Gastrocnemius medialis (tissue), 4 donors: ENCODE measurements around the gene PAPPA. TPM values are rescaled to one million over a fixed set of nuclear protein-coding genes. Genes with fewer than 3 reads are reported as not detected.

Source experiments
- ATAC-seq, 2 donors: fragments of 150-250 bp; one replicate each; pipeline ENCODE4 v1.9.1; 2016
- DNase-seq, 2 donors: peaks; one replicate each; pipeline ENCODE4 v3.0.0-alpha.2; 2019
- H3K27ac ChIP-seq, 4 donors: fragments of 200-600 bp; sonication (generic); 1 replicate in 1 of 4; 2 replicates in 3 of 4; pipeline ENCODE4 v1.5.1; 2016 to 2018; ENCODE audit warnings: mild to moderate bottlenecking in 2 of 4, moderate library complexity in 1 of 4
- H3K27me3 ChIP-seq, 3 donors: fragments of 200-600 bp; sonication (generic) in 2 of 3; 1 replicate in 1 of 3; 2 replicates in 2 of 3; pipeline versions ENCODE4 v1.5.1 to v1.6.0; 2016 to 2019; ENCODE audit warnings: mild to moderate bottlenecking in 1 of 3, moderate library complexity in 1 of 3
- H3K36me3 ChIP-seq, 2 donors: fragments of 200-600 bp; sonication (generic) in 1 of 2; one replicate each; pipeline ENCODE4 v1.5.1; 2017 to 2018
- H3K4me1 ChIP-seq, 2 donors: fragments of 200-600 bp; sonication (generic) in 1 of 2; one replicate each; pipeline ENCODE4 v1.5.1; 2016 to 2017; ENCODE audit warnings: mild to moderate bottlenecking in 2 of 2
- H3K4me3 ChIP-seq, 4 donors: fragments of 200-600 bp; sonication (generic) in 3 of 4; 1 replicate in 1 of 4; 2 replicates in 3 of 4; pipeline ENCODE4 v1.5.1; 2016 to 2019; ENCODE audit warnings: mild to moderate bottlenecking in 2 of 4
- H3K9me3 ChIP-seq, 3 donors: fragments of 200-600 bp; sonication (generic) in 2 of 3; 1 replicate in 1 of 3; 2 replicates in 2 of 3; pipeline ENCODE4 v1.5.1; 2016 to 2019
- POLR2A ChIP-seq, 2 donors: fragments of 450-650 bp; IDR thresholded peaks; one replicate each; pipeline ENCODE4 v1.6.1; 2017; ENCODE audit warnings: antibody characterized with exemption in 2 of 2, mild to moderate bottlenecking in 2 of 2, moderate library complexity in 2 of 2
- in situ Hi-C, 4 donors: fragments of 200-750 bp; cut with MboI; loops; one replicate each; pipeline versions ENCODE4 v1.15.0 to v1.8.0; 2017; ENCODE audit warnings: low sequenced_read_pairs in 4 of 4
- intact Hi-C: fragments of 100-400 bp; cut with DNase I; formaldehyde crosslinking; loops from one replicate; pipeline ENCODE4 v1.15.1; 2023; ENCODE audit warnings: low total_unique reads
- total RNA-seq, 4 donors: library from RNA; depleted of rRNA; stranded (reverse); fragments of >200 nt; gene quantifications; one replicate each; pipeline versions ENCODE4 v1.1.0 to v1.2.3, GENCODE V29; 2016
- TF ChIP-seq, protein P1 (sequence below), 5 experiments: fragments of 450-650 bp in 3 of 5; fragments of 200-600 bp in 2 of 5; sonication (generic) in 2 of 5; IDR thresholded peaks in 4 of 5; conservative IDR thresholded peaks in 1 of 5; 1 replicate in 4 of 5; 2 replicates in 1 of 5; pipeline ENCODE4 v1.5.1; 2016 to 2019; ENCODE audit warnings: antibody characterized with exemption in 5 of 5, mild to moderate bottlenecking in 3 of 5, moderate library complexity in 3 of 5

PAPPA gene
- total RNA-seq, 4 donors from 2014 or later: 0.56 to 2.1 (median 1.4) TPM

DNA sequence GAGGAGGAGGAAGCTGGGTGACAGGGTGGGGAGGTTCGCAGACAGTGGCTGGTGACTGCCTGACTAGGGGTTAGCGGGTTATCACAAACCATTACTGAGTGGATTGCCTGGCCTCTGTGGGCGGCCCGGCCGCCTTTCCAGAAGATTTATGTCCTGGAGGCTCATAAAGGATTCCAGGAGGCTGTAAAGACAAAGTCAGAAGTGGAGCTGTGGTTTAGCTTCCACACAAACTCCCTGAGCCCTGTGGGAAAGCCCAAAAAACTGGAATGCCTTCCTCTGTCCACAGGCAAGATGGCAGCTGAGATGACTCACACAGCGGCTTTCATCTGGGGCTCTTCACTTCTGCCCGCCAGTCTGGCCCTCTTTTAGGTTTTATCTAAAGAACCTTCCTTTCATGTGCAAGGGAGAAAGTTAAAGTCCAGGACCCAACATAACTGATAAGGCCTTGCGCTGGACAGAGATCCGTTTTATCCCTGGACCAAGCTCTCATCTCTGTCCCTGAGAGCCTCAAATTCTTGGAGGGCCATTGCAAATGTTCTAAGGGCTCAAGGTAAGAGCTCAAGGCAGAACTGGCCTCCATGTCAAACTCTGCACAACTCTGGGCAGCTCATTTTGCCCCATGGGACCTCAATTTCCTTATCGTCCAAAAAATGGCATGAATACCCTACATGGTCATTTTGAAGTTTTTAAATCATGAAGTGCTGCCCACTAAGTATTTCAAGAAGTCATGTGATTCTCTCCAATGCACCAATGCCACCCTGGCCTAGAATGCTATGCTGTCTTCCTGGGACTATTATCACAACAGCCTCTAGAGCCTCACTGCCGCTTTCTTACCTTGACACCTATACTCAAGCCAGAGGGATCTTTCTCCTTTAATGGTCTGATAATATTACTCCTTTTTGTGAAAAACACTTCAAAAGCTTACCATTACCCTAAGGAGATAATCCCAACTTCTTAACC lies 284.1 kb downstream of the PAPPA start:
- TF ChIP-seq, protein P1, sequence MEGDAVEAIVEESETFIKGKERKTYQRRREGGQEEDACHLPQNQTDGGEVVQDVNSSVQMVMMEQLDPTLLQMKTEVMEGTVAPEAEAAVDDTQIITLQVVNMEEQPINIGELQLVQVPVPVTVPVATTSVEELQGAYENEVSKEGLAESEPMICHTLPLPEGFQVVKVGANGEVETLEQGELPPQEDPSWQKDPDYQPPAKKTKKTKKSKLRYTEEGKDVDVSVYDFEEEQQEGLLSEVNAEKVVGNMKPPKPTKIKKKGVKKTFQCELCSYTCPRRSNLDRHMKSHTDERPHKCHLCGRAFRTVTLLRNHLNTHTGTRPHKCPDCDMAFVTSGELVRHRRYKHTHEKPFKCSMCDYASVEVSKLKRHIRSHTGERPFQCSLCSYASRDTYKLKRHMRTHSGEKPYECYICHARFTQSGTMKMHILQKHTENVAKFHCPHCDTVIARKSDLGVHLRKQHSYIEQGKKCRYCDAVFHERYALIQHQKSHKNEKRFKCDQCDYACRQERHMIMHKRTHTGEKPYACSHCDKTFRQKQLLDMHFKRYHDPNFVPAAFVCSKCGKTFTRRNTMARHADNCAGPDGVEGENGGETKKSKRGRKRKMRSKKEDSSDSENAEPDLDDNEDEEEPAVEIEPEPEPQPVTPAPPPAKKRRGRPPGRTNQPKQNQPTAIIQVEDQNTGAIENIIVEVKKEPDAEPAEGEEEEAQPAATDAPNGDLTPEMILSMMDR (IDR thresholded peaks at IDR 0.05 in 4 of 5, conservative IDR thresholded peaks at IDR 0.05 in 1 of 5): no peak
- no peak for TF ChIP-seq POLR2A (IDR thresholded peaks at IDR 0.05)
- H3K27me3 ChIP-seq: no peaks in the 10 kb centered on the region
- H3K27ac ChIP-seq: no peak overlapping the region
- intact Hi-C loops (no loop called here), in situ Hi-C loops (no loop called here)
- no peak overlapping the region for H3K4me3 ChIP-seq
- no peaks in the 10 kb centered on the region for H3K9me3 ChIP-seq
- H3K4me1 ChIP-seq: no peaks in the 10 kb centered on the region
- DNase-seq (no peak), ATAC-seq (no peak)
- peaks cover 0 to 16% of the 10 kb centered on the region in 2 donors for H3K36me3 ChIP-seq

DNA sequence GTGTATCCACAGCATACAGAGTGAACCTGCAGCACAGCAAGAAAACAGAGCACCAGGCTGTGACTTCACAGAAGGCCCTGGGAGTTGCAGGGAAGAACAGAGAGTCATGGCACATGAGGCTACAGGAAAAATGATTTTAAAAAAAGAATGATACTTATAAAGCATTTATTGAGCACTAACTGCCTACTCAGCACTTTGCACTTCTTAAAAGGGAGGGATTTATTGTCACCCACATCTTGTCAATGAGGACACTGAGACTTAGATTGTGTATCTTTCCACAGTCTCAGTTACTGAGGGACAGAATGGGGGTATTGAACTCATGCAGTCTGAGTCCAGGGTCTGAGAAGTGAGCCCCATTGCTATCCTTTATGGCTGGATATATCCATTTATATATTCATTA lies 288.9 kb downstream of the PAPPA start:
- Histone ChIP-seq H3K4me1 (no peaks in the 10 kb centered on the region), H3K27ac (no peak overlapping the region), H3K27me3 (no peaks in the 10 kb centered on the region), H3K36me3 (peaks cover 0 to 12% of the 10 kb centered on the region in 2 donors), H3K9me3 (no peaks in the 10 kb centered on the region), H3K4me3 (no peak overlapping the region)
- DNase-seq (no peak), ATAC-seq (no peak)
- no peak for TF ChIP-seq POLR2A (IDR thresholded peaks at IDR 0.05)
- TF ChIP-seq, protein P1 (IDR thresholded peaks at IDR 0.05 in 4 of 5, conservative IDR thresholded peaks at IDR 0.05 in 1 of 5): no peak
- intact Hi-C loops (no loop called here), in situ Hi-C loops (no loop called here)

DNA sequence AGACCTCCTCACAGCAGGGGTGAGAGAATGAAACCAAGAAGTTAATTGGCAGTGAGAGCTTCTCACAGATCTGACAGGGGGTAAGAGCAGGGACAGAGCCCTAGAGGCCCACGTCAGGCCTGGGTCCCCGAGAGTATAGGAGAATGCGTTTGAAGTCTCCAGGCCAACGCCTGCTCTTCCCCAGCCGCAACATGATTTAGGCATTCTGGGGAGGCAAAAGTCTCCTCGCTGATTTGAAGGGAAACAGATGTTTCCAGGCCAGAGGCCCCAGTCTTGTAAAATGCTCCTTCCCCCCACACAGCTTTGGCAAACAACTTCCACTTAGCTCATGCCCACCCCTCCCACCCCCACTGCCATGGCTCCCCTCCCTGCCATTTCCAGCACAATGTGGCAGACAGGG lies 294.3 kb downstream of the PAPPA start:
- H3K27ac ChIP-seq: no peak overlapping the region
- ATAC-seq (no peak), DNase-seq (no peak)
- H3K27me3 ChIP-seq: no peaks in the 10 kb centered on the region
- no peaks in the 10 kb centered on the region for H3K36me3 ChIP-seq
- in situ Hi-C loops: no loop called here
- no peaks in the 10 kb centered on the region for H3K4me1 ChIP-seq
- no peaks in the 10 kb centered on the region for H3K9me3 ChIP-seq
- no peak overlapping the region for H3K4me3 ChIP-seq
- TF ChIP-seq POLR2A (IDR thresholded peaks at IDR 0.05): no peak
- TF ChIP-seq, protein P1 (IDR thresholded peaks at IDR 0.05 in 4 of 5, conservative IDR thresholded peaks at IDR 0.05 in 1 of 5): no peak
- intact Hi-C loops: no loop called here

- Histone ChIP-seq H3K36me3 (no peaks in the 10 kb centered on the region), H3K4me3 (no peak overlapping the region), H3K27ac (no peak overlapping the region), H3K4me1 (no peaks in the 10 kb centered on the region), H3K9me3 (no peaks in the 10 kb centered on the region), H3K27me3 (no peaks in the 10 kb centered on the region)
- intact Hi-C loops (no loop called here), in situ Hi-C loops (no loop called here)
- DNase-seq (no peak), ATAC-seq (no peak)
- TF ChIP-seq, protein P1 (IDR thresholded peaks at IDR 0.05 in 4 of 5, conservative IDR thresholded peaks at IDR 0.05 in 1 of 5): no peak
Observed at GRCh38 chr9:116448431-116448830, 294.8 kb downstream of the PAPPA start.
